ENCODE results near the gene POU3F3.

The POU3F3 gene

GRCh38 chr2:104870100-104870975 is 16.4 kb downstream of the POU3F3 start:
- Histone ChIP-seq H2AFZ (ENCODE audit: low read length) (no peak overlapping the region), H3K79me2 (ENCODE audit: insufficient read depth, low read length) (no peaks in the 10 kb centered on the region), H3K9me3 (ENCODE audit: insufficient read depth, low read depth, low read length) (no peaks in the 10 kb centered on the region), H3K36me3 (ENCODE audit: insufficient read depth, low read length) (no peaks in the 10 kb centered on the region), H3K4me2 (ENCODE audit: low read depth, low read length, poor library complexity, severe bottlenecking) (no peak overlapping the region), H3K4me3 (ENCODE audit: low read length, poor library complexity, severe bottlenecking) (no peak overlapping the region), H3F3A (ENCODE audit: low read depth) (no peaks in the 10 kb centered on the region), H3K9me2 (replicated peaks; ENCODE audit: low read depth, low read length) (no peaks in the 10 kb centered on the region), H3K9ac (ENCODE audit: low read depth, low read length, poor library complexity, severe bottlenecking) (no peak overlapping the region), H3K4me1 (ENCODE audit: insufficient read depth, low read length, poor library complexity, severe bottlenecking) (peaks cover 8% of the 10 kb centered on the region), H4K20me1 (ENCODE audit: insufficient read depth, low read length, poor library complexity, severe bottlenecking) (no peaks in the 10 kb centered on the region), H3K27me3 (ENCODE audit: insufficient read depth, low read length, poor library complexity, severe bottlenecking) (peaks cover 10% of the 10 kb centered on the region)
- TF ChIP-seq CTCF (conservative IDR thresholded peaks at IDR 0.05; ENCODE audit: low read length) (no peak), EZH2phosphoT487 (IDR thresholded peaks at IDR 0.05; ENCODE audit: borderline replicate concordance) (no peak)

- Histone ChIP-seq H3K9me2 (replicated peaks; ENCODE audit: low read depth, low read length) (no peaks in the 10 kb centered on the region), H3K4me2 (ENCODE audit: low read depth, low read length, poor library complexity, severe bottlenecking) (peak overlapping the region; percentile 97), H3K79me2 (ENCODE audit: insufficient read depth, low read length) (no peaks in the 10 kb centered on the region), H3K27me3 (ENCODE audit: insufficient read depth, low read length, poor library complexity, severe bottlenecking) (peaks cover 10% of the 10 kb centered on the region), H3K4me3 (ENCODE audit: low read length, poor library complexity, severe bottlenecking) (peak overlapping the region; percentile 77), H3K36me3 (ENCODE audit: insufficient read depth, low read length) (no peaks in the 10 kb centered on the region), H3K9me3 (ENCODE audit: insufficient read depth, low read depth, low read length) (no peaks in the 10 kb centered on the region), H3K9ac (ENCODE audit: low read depth, low read length, poor library complexity, severe bottlenecking) (no peak overlapping the region), H3K4me1 (ENCODE audit: insufficient read depth, low read length, poor library complexity, severe bottlenecking) (peaks cover 8% of the 10 kb centered on the region), H2AFZ (ENCODE audit: low read length) (peak overlapping the region; percentile 95), H3F3A (ENCODE audit: low read depth) (no peaks in the 10 kb centered on the region), H4K20me1 (ENCODE audit: insufficient read depth, low read length, poor library complexity, severe bottlenecking) (no peaks in the 10 kb centered on the region)
- TF ChIP-seq CTCF (conservative IDR thresholded peaks at IDR 0.05; ENCODE audit: low read length) (no peak), EZH2phosphoT487 (IDR thresholded peaks at IDR 0.05; ENCODE audit: borderline replicate concordance) (no peak)
Observed at GRCh38 chr2:104871649-104871971, 17.7 kb downstream of the POU3F3 start.

GRCh38 chr2:104871972-104872865 is 18.3 kb downstream of the POU3F3 start:
- peak overlapping the region; percentile 97 for H3K4me2 ChIP-seq (ENCODE audit: low read depth, low read length, poor library complexity, severe bottlenecking)
- H2AFZ ChIP-seq (ENCODE audit: low read length) = peak overlapping the region; percentile 95
- H3K9me3 ChIP-seq (ENCODE audit: insufficient read depth, low read depth, low read length) = no peaks in the 10 kb centered on the region
- peaks cover 10% of the 10 kb centered on the region for H3K27me3 ChIP-seq (ENCODE audit: insufficient read depth, low read length, poor library complexity, severe bottlenecking)
- H3K36me3 ChIP-seq (ENCODE audit: insufficient read depth, low read length) = no peaks in the 10 kb centered on the region
- peak overlapping the region; percentile 80 for H3K9ac ChIP-seq (ENCODE audit: low read depth, low read length, poor library complexity, severe bottlenecking)
- peak overlapping the region; percentile 77 for H3K4me3 ChIP-seq (ENCODE audit: low read length, poor library complexity, severe bottlenecking)
- no peaks in the 10 kb centered on the region for H4K20me1 ChIP-seq (ENCODE audit: insufficient read depth, low read length, poor library complexity, severe bottlenecking)
- no peaks in the 10 kb centered on the region for H3K79me2 ChIP-seq (ENCODE audit: insufficient read depth, low read length)
- no peaks in the 10 kb centered on the region for H3F3A ChIP-seq (ENCODE audit: low read depth)
- no peaks in the 10 kb centered on the region for H3K9me2 ChIP-seq (replicated peaks; ENCODE audit: low read depth, low read length)
- TF ChIP-seq EZH2phosphoT487 (IDR thresholded peaks at IDR 0.05; ENCODE audit: borderline replicate concordance) = no peak
- TF ChIP-seq CTCF (conservative IDR thresholded peaks at IDR 0.05; ENCODE audit: low read length) = no peak
- H3K4me1 ChIP-seq (ENCODE audit: insufficient read depth, low read length, poor library complexity, severe bottlenecking) = peaks cover 8% of the 10 kb centered on the region
